Measurements from ENCODE around the gene CERS4. TPM values are rescaled to one million over a fixed set of nuclear protein-coding genes. Genes with fewer than 3 reads are reported as not detected.

Gene CERS4
- total RNA-seq: 10 to 100 TPM; 24.1 to 40.0 (median 30.2) TPM
- polyA plus RNA-seq: 10 to 100 TPM in 2 of 3 donors, 1 to 10 TPM in 1; 1.4 to 18.6 (median 11.4) TPM

- Histone ChIP-seq H3K9me3 (no peaks in the 10 kb centered on the region), H3K27ac (peak within 1 kb of the TSS; percentile 70 to 84 (median 79)), H3K36me3 (no peaks in the 10 kb centered on the region), H3K4me1 (peaks cover 0 to 24% (median 19%) of the 10 kb centered on the region in 4 donors), H3K27me3 (no peaks in the 10 kb centered on the region), H3K4me3 (peak within 1 kb of the TSS; percentile 68 to 93 (median 78))
- peak; percentile 90 for DNase-seq
- 1% methylated on average over 60 of the region's 60 CpGs for WGBS, 2 donors
- intact Hi-C loops (cut with DNase I): loop anchor here (2.0 to 5.0 kb wide), 2 partner anchors 42 to 52 kb away; no protein-coding TSS in a partner anchor
- no peak for TF ChIP-seq CTCF (IDR thresholded peaks at IDR 0.05)
- no peak for TF ChIP-seq EP300 (IDR thresholded peaks at IDR 0.05)
- no peak for TF ChIP-seq POLR2A (IDR thresholded peaks at IDR 0.05)
- TF ChIP-seq POLR2AphosphoS5 (IDR thresholded peaks at IDR 0.05): peak; percentile 16 to 38 (median 36)
These were observed at the start of gene CERS4 for GRCh38 chr19:8208922-8209461. Gene CERS4 (plus strand): TSS chr19:8209370. CDS start chr19:8251077, 41,707 bp downstream.

- DNase-seq: no peak
- no peaks in the 10 kb centered on the region for H3K36me3 ChIP-seq
- H3K27ac ChIP-seq: no peak overlapping the region
- 54 to 66% methylated on average over 12 of the region's 12 CpGs for WGBS, 2 donors
- no peak for TF ChIP-seq CTCF (IDR thresholded peaks at IDR 0.05)
- TF ChIP-seq POLR2AphosphoS5 (IDR thresholded peaks at IDR 0.05): no peak
- no peak for TF ChIP-seq EP300 (IDR thresholded peaks at IDR 0.05)
- no peak for TF ChIP-seq POLR2A (IDR thresholded peaks at IDR 0.05)
- peaks cover 0 to 11% (median 6%) of the 10 kb centered on the region in 4 donors for H3K4me1 ChIP-seq
- intact Hi-C loops (cut with DNase I): no loop called here
- no peak overlapping the region for H3K4me3 ChIP-seq
- H3K27me3 ChIP-seq: no peaks in the 10 kb centered on the region
- H3K9me3 ChIP-seq: no peaks in the 10 kb centered on the region
These were observed 48.0 kb upstream of the CERS4 start for GRCh38 chr19:8161135-8161646.

GRCh38 chr19:8163759-8164158 is 45.4 kb upstream of the CERS4 start:
- Histone ChIP-seq H3K27me3 (no peaks in the 10 kb centered on the region), H3K27ac (peak overlapping the region in 2 of 4 donors; percentile 16 to 50), H3K36me3 (no peaks in the 10 kb centered on the region), H3K4me3 (no peak overlapping the region), H3K9me3 (no peaks in the 10 kb centered on the region), H3K4me1 (peaks cover 0 to 11% (median 6%) of the 10 kb centered on the region in 4 donors)
- DNase-seq: no peak
- TF ChIP-seq POLR2AphosphoS5 (IDR thresholded peaks at IDR 0.05) (peak in 1 of 4 donors; percentile 27), CTCF (IDR thresholded peaks at IDR 0.05) (no peak)
- 64% methylated on average over 7 of the region's 7 CpGs for WGBS, 2 donors
- intact Hi-C loops (cut with DNase I): no loop called here

GRCh38 chr19:8167985-8168384 is 41.2 kb upstream of the CERS4 start:
- no peak overlapping the region for H3K4me3 ChIP-seq
- TF ChIP-seq POLR2AphosphoS5 (IDR thresholded peaks at IDR 0.05): no peak
- TF ChIP-seq POLR2A (IDR thresholded peaks at IDR 0.05): no peak
- no peak for TF ChIP-seq CTCF (IDR thresholded peaks at IDR 0.05)
- TF ChIP-seq EP300 (IDR thresholded peaks at IDR 0.05): no peak
- no peaks in the 10 kb centered on the region for H3K9me3 ChIP-seq
- 53 to 74% methylated on average over 6 of the region's 6 CpGs for WGBS, 2 donors
- peaks cover 0 to 11% (median 6%) of the 10 kb centered on the region in 4 donors for H3K4me1 ChIP-seq
- no peaks in the 10 kb centered on the region for H3K27me3 ChIP-seq
- no peak for DNase-seq
- no peaks in the 10 kb centered on the region for H3K36me3 ChIP-seq
- intact Hi-C loops (cut with DNase I): no loop called here
- H3K27ac ChIP-seq: no peak overlapping the region
